ENCODE results near the gene PHLPP1.

The PHLPP1 gene

DNA sequence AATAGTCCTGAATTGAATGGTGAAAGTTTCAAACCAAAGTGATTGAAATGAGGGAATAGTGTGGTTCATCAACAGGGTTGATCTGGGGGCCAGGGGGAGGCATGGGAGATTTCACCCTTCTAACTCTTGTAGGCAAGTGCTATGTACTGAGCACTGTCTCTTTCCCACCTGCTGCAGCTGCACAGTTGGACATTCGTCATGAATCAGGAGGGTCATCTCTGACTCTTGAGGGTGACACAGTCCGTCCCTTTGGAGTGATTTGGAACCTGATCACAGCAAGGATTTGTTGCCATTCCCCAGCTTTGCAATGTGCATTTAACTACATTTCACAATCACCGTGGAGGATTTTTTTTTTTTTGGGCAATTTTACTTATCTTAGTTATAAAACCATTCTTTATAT is 224.6 kb downstream of the PHLPP1 start:
- Mint-ChIP-seq H3K4me1 (no peaks in the 10 kb centered on the region), H3K27me3 (no peaks in the 10 kb centered on the region), H3K36me3 (ENCODE audit: insufficient read depth) (no peaks in the 10 kb centered on the region), H3K27ac (ENCODE audit: low read depth) (no peak overlapping the region), H3K4me3 (no peak overlapping the region), H3K9me3 (no peaks in the 10 kb centered on the region)
- ATAC-seq (replicated peaks; ENCODE audit: extremely low read depth, poor library complexity, severe bottlenecking), result no peak
- no peak for DNase-seq (ENCODE audit: low spot score in 2 of 2)

DNA sequence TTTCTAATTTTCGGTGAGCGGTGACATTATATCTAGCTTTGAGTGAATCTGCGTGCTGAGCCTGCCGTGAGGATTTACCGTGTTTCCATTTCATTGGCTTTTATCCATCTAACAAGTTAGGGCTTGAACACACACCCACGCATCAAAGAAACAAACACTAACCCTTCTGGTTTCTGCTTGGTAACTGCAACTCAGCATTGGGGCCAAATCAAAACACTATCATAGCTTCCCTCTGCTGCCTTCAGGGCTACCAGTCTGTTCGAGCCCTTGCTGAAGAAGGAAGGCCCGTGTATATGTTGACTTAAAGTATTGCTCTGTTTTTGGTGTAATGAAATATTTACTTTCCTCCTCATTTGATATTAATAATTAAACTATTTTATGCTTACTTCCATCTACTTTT is 227.2 kb downstream of the PHLPP1 start:
- peaks cover 3% of the 10 kb centered on the region for H3K36me3 Mint-ChIP-seq (ENCODE audit: insufficient read depth)
- H3K4me1 Mint-ChIP-seq, result no peaks in the 10 kb centered on the region
- DNase-seq (ENCODE audit: low spot score in 2 of 2) (no peak), ATAC-seq (replicated peaks; ENCODE audit: extremely low read depth, poor library complexity, severe bottlenecking) (no peak)
- H3K4me3 Mint-ChIP-seq, result no peak overlapping the region
- no peaks in the 10 kb centered on the region for H3K27me3 Mint-ChIP-seq
- H3K9me3 Mint-ChIP-seq, result no peaks in the 10 kb centered on the region
- H3K27ac Mint-ChIP-seq (ENCODE audit: low read depth), result no peak overlapping the region

DNA sequence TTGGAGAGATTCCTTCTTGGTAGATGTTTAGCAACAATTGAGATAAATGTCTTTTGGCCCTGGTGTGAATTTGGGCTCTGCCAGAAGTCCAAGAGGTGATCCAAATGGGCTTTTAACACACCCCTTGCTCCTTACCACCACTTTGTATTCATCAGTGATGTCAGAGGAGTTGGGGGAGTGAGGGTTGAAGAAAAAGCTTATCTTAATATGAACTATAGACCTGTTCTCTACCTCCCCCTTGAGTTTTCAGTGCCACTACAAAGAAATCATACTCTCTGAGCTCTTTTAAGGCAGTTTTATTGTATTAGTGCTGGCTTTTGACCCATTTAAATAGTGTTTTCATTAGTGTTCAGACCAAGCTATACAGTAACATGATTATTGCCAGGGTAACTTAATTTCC is 229.1 kb downstream of the PHLPP1 start:
- Mint-ChIP-seq H3K27ac (ENCODE audit: low read depth) (no peak overlapping the region), H3K4me1 (no peaks in the 10 kb centered on the region), H3K36me3 (ENCODE audit: insufficient read depth) (peaks cover 3% of the 10 kb centered on the region), H3K9me3 (no peaks in the 10 kb centered on the region), H3K27me3 (no peaks in the 10 kb centered on the region), H3K4me3 (no peak overlapping the region)
- DNase-seq (ENCODE audit: low spot score in 2 of 2) (no peak), ATAC-seq (replicated peaks; ENCODE audit: extremely low read depth, poor library complexity, severe bottlenecking) (no peak)

DNA sequence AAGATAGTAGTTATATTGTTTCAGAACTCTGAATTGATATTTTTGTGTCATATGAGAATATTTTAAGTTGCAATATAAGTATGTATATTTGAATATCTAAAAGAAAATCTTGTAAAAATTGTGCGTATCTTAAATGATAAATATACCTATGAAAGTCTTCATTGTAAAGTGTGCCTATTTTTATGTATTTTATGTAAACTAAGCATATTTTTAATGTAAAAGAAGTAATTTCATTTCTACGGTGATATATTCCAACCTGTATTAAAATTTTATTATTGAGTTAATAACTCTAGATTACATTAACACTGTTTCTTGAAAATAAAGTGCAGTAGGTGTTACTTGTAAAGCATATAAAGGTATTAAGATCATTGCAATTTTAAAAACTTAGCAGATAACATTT is 233.4 kb downstream of the PHLPP1 start:
- H3K4me1 Mint-ChIP-seq, result peaks cover 8% of the 10 kb centered on the region
- ATAC-seq (replicated peaks; ENCODE audit: extremely low read depth, poor library complexity, severe bottlenecking) (no peak), DNase-seq (ENCODE audit: low spot score in 2 of 2) (no peak)
- H3K9me3 Mint-ChIP-seq, result no peaks in the 10 kb centered on the region
- no peak overlapping the region for H3K27ac Mint-ChIP-seq (ENCODE audit: low read depth)
- H3K4me3 Mint-ChIP-seq, result no peak overlapping the region
- peaks cover 3% of the 10 kb centered on the region for H3K36me3 Mint-ChIP-seq (ENCODE audit: insufficient read depth)
- H3K27me3 Mint-ChIP-seq, result no peaks in the 10 kb centered on the region

DNA sequence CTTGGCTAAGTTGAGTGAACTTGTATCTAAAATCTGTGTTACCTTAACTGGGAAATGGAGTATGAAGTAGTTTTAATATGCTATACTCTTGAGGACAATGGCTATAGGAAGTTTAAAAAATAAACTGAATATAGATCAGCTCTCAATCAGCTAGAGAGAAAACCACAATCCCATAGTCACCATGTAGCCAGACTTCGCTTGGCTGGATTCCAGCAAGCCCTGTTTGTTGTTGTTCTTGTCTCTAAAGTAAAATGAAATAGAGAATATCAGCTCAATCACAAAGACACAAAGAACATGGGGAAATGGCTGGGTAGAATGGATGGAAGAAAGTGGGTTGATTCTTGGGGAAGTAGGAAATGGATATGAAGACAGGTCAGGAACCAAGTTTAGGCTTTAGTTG is 234.9 kb downstream of the PHLPP1 start:
- DNase-seq (ENCODE audit: low spot score in 2 of 2), result no peak
- Mint-ChIP-seq H3K4me1 (peaks cover 11% of the 10 kb centered on the region), H3K9me3 (no peaks in the 10 kb centered on the region), H3K4me3 (no peak overlapping the region), H3K27me3 (no peaks in the 10 kb centered on the region), H3K36me3 (ENCODE audit: insufficient read depth) (peaks cover 3% of the 10 kb centered on the region), H3K27ac (ENCODE audit: low read depth) (no peak overlapping the region)
- ATAC-seq (replicated peaks; ENCODE audit: extremely low read depth, poor library complexity, severe bottlenecking), result no peak

DNA sequence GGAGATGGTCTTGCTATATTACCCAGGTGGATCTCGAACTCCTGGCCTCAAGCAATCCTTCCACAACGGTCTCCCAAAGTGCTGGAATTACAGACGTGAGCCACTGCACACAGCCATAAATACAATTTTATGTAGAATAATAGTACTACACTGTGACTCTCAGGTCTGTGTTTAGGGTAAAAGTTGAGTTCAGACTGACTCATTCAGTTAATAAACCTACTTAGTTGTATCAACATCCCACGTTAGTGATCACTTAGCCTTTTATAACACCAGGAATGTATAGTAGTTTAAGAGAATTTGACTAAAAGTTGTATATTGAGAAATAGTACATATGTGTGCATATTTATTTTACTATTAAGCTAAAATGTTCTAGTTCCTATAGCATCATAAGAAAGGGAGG is 237.5 kb downstream of the PHLPP1 start:
- ATAC-seq (replicated peaks; ENCODE audit: extremely low read depth, poor library complexity, severe bottlenecking) (no peak), DNase-seq (ENCODE audit: low spot score in 2 of 2) (no peak)
- Mint-ChIP-seq H3K9me3 (no peaks in the 10 kb centered on the region), H3K27me3 (no peaks in the 10 kb centered on the region), H3K27ac (ENCODE audit: low read depth) (no peak overlapping the region), H3K4me1 (peaks cover 11% of the 10 kb centered on the region), H3K4me3 (no peak overlapping the region), H3K36me3 (ENCODE audit: insufficient read depth) (no peaks in the 10 kb centered on the region)

DNA sequence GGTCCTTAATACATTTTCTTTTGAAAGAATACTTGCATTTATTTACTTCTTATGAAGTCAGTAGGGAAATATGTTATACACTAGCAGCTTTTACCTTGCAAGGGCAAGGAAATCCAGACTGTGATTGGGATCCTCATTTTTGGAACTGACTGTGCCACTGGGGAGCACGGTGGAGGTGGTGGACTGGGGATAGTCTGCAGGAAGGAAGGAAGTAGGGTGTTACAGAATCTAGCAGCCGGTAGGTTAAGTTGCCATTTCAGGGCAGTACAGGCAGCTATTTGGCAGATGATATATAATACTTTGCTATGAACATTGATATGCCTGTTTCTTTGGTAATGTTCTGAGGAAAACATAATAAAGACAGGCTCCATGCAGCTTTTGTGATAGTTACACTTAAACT is 238.3 kb downstream of the PHLPP1 start:
- ATAC-seq (replicated peaks; ENCODE audit: extremely low read depth, poor library complexity, severe bottlenecking), result no peak
- no peak overlapping the region for H3K4me3 Mint-ChIP-seq

DNA sequence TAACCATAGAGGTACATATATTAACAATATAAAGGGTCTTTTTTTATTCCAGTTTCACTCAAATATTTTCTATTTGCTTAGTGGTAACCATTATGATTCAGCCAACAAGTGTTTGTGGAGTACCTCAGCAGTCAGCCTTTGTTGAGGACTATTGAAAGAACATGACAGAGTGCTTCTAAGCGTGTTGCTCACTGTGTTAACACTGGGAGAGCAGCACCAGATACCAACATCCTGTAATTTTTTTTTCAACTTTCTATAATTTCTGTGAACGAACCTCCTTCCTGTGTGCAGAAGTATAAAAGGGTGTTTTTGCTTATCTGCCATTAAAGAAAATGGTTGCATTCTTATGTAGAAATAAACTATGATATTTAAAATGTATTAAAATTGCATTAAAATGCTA is 239.0 kb downstream of the PHLPP1 start:
- Mint-ChIP-seq H3K4me1 (peaks cover 11% of the 10 kb centered on the region), H3K9me3 (no peaks in the 10 kb centered on the region), H3K27ac (ENCODE audit: low read depth) (no peak overlapping the region), H3K27me3 (no peaks in the 10 kb centered on the region), H3K36me3 (ENCODE audit: insufficient read depth) (no peaks in the 10 kb centered on the region), H3K4me3 (no peak overlapping the region)
- DNase-seq (ENCODE audit: low spot score in 2 of 2) (no peak), ATAC-seq (replicated peaks; ENCODE audit: extremely low read depth, poor library complexity, severe bottlenecking) (peak; percentile 36)

More for the DNA sequence above, 238.3 kb downstream of the PHLPP1 start:
- no peak for DNase-seq (ENCODE audit: low spot score in 2 of 2)
- peaks cover 11% of the 10 kb centered on the region for H3K4me1 Mint-ChIP-seq
- no peaks in the 10 kb centered on the region for H3K36me3 Mint-ChIP-seq (ENCODE audit: insufficient read depth)
- H3K9me3 Mint-ChIP-seq, result no peaks in the 10 kb centered on the region
- H3K27me3 Mint-ChIP-seq, result no peaks in the 10 kb centered on the region
- H3K27ac Mint-ChIP-seq (ENCODE audit: low read depth), result no peak overlapping the region

DNA sequence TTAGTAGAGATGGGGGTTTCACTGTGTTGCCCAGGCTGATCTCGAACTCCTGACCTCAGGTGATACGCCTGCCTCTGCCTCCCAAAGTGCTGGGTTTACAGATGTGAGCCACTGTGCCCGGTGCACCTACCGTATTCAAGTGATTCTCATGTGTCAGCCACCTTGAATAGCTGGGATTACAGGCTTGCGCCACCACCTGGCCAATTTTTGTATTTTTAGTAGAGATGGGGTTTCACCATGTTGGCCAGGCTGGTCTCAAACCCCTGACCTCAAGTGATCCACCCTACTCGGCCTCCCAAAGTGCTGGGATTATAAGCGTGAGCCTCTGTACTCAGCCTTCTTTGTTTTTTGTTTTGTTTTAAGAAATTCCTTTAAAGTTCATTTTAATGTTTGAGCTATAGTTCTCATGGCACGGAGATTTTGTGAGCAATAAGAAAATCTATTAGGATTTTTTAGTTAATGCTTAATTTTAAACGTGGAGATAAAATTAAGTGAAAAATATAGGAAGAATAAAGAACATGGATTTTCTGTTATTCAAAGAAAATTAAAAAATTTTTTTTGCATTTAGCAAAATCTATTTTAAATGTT is 242.6 kb downstream of the PHLPP1 start:
- Mint-ChIP-seq H3K36me3 (ENCODE audit: insufficient read depth) (no peaks in the 10 kb centered on the region), H3K4me3 (no peak overlapping the region), H3K4me1 (peaks cover 11% of the 10 kb centered on the region), H3K27me3 (no peaks in the 10 kb centered on the region), H3K27ac (ENCODE audit: low read depth) (no peak overlapping the region), H3K9me3 (no peaks in the 10 kb centered on the region)
- ATAC-seq (replicated peaks; ENCODE audit: extremely low read depth, poor library complexity, severe bottlenecking) (peak; percentile 43), DNase-seq (ENCODE audit: low spot score in 2 of 2) (no peak)

DNA sequence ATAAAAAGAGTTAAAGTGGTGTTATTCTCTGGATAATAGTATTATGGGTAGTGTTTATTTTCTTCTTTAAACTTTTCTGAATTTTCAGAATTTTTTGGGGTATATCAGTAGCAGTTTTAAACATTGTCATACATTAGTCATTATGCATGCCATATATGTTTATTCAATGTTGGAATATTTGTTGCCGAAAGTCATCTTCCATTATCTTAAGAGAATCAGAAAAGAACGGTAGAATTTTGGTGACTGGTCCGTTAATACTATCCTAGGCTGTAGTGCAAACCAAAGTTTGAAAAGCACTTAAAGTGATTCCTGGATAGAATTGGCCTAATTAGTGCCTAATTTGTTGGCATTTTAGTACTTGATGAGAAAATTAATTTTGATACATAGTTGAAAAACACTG is 244.1 kb downstream of the PHLPP1 start:
- no peak for DNase-seq (ENCODE audit: low spot score in 2 of 2)
- H3K9me3 Mint-ChIP-seq, result no peaks in the 10 kb centered on the region
- H3K27ac Mint-ChIP-seq (ENCODE audit: low read depth), result no peak overlapping the region
- H3K4me1 Mint-ChIP-seq, result no peaks in the 10 kb centered on the region
- ATAC-seq (replicated peaks; ENCODE audit: extremely low read depth, poor library complexity, severe bottlenecking), result no peak
- no peak overlapping the region for H3K4me3 Mint-ChIP-seq
- no peaks in the 10 kb centered on the region for H3K36me3 Mint-ChIP-seq (ENCODE audit: insufficient read depth)
- no peaks in the 10 kb centered on the region for H3K27me3 Mint-ChIP-seq

DNA sequence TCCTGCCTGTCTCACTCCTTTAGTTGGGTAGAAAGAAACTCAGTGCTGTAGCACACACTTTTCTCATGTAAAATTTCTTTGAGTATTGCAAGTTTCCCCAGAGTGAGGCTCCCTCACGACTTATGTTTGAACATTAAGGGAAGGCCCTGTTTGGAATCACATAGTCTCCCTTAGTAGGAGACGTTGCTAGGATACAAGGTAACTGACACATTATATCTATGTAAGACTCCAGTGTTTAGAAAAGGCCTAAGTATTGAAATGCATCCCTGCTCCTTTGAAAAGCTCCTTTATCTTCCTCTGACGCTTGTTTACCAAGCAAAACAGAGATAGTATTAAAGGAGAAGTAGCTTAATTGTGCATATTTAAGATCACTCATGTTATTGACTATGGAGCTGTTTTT is 248.2 kb downstream of the PHLPP1 start:
- H3K4me1 Mint-ChIP-seq, result no peaks in the 10 kb centered on the region
- H3K27ac Mint-ChIP-seq (ENCODE audit: low read depth), result no peak overlapping the region
- no peak overlapping the region for H3K4me3 Mint-ChIP-seq
- H3K9me3 Mint-ChIP-seq, result no peaks in the 10 kb centered on the region
- no peaks in the 10 kb centered on the region for H3K27me3 Mint-ChIP-seq
- peaks cover 4% of the 10 kb centered on the region for H3K36me3 Mint-ChIP-seq (ENCODE audit: insufficient read depth)
- DNase-seq (ENCODE audit: low spot score in 2 of 2), result no peak
- no peak for ATAC-seq (replicated peaks; ENCODE audit: extremely low read depth, poor library complexity, severe bottlenecking)

DNA sequence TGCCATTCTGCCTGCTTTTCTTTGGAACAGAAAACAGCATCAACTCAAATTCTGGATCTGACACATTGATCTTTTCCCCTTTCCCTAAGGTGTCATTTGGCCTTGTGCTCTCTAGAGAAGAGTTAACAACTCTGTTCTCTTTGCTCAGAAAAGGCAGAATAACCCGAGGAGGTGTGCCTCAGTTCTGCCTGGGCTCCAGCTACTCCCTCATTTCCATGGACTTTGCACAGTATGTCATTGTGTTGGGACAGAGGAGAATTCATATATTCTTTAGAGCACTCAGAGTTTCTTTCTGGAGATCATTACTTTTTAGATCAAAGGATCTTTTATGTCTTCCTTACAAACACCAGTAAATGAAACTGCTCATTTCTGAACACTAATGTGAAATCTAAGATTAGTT is 249.1 kb downstream of the PHLPP1 start:
- peaks cover 5% of the 10 kb centered on the region for H3K36me3 Mint-ChIP-seq (ENCODE audit: insufficient read depth)
- ATAC-seq (replicated peaks; ENCODE audit: extremely low read depth, poor library complexity, severe bottlenecking), result no peak
- DNase-seq (ENCODE audit: low spot score in 2 of 2), result no peak
- H3K9me3 Mint-ChIP-seq, result no peaks in the 10 kb centered on the region
- H3K27ac Mint-ChIP-seq (ENCODE audit: low read depth), result no peak overlapping the region
- no peaks in the 10 kb centered on the region for H3K4me1 Mint-ChIP-seq
- no peaks in the 10 kb centered on the region for H3K27me3 Mint-ChIP-seq
- H3K4me3 Mint-ChIP-seq, result no peak overlapping the region

DNA sequence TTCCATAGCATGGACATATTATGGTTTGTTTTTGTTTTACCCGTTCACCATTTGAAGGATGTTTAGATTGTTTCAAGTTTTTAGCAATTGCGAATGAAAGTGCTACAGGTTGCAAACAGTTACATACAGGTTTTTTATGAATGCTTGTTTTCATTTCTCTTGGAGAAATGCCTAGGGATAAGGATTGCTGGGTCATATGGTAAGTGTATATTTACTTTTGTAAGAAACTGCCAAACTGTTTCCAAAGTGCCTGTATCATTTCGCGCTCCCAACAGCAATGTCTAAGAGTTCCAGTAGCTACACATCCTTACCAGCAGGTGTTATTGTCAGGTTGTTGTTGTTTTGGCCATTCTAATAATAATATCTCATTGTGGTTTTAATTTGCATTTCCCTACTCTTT is 251.7 kb downstream of the PHLPP1 start:
- Mint-ChIP-seq H3K4me3 (no peak overlapping the region), H3K4me1 (no peaks in the 10 kb centered on the region)
- ATAC-seq (replicated peaks; ENCODE audit: extremely low read depth, poor library complexity, severe bottlenecking), result no peak

DNA sequence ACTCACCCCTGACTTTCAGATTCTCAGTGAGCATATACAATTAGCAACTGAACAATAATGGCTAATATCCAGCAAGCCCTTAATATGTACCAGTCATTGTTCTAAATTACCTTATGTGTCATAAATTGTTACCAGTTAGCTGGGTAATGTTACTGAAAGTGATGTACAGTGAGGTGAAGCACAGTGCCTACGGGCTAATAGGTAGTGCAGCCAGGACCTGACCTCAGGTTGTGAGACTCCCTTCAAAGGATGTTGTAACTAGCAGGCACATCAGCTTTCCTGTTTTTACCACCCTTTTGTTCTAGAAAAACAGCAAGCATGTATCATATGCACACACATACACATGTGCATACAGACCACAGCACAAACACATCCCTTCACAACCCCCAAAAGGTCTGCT is 258.3 kb downstream of the PHLPP1 start:
- Mint-ChIP-seq H3K9me3 (no peaks in the 10 kb centered on the region), H3K4me1 (no peaks in the 10 kb centered on the region), H3K36me3 (ENCODE audit: insufficient read depth) (peaks cover 5% of the 10 kb centered on the region), H3K4me3 (no peak overlapping the region), H3K27me3 (no peaks in the 10 kb centered on the region), H3K27ac (ENCODE audit: low read depth) (no peak overlapping the region)
- DNase-seq (ENCODE audit: low spot score in 2 of 2) (no peak), ATAC-seq (replicated peaks; ENCODE audit: extremely low read depth, poor library complexity, severe bottlenecking) (no peak)

More for the DNA sequence above, 251.7 kb downstream of the PHLPP1 start:
- H3K36me3 Mint-ChIP-seq (ENCODE audit: insufficient read depth), result peaks cover 5% of the 10 kb centered on the region
- no peaks in the 10 kb centered on the region for H3K9me3 Mint-ChIP-seq
- no peak overlapping the region for H3K27ac Mint-ChIP-seq (ENCODE audit: low read depth)
- no peaks in the 10 kb centered on the region for H3K27me3 Mint-ChIP-seq
- no peak for DNase-seq (ENCODE audit: low spot score in 2 of 2)

Data from central memory CD8-positive, alpha-beta T cell (primary cell).